Suprapubic skin (tissue), 4 donors: ENCODE measurements around the gene APMAP. TPM values are rescaled to one million over a fixed set of nuclear protein-coding genes. Genes with fewer than 3 reads are reported as not detected.
A peak's percentile ranks its signal among the peaks of the same experiment; 100 is the strongest.

Experiments
- DNase-seq, 2 donors: peaks; one replicate each; pipeline ENCODE4 v3.0.0-alpha.2; 2019; ENCODE audit warnings: low spot score in 2 of 2
- H3K27ac ChIP-seq: fragments of 200-600 bp; sonication (generic); one replicate; pipeline ENCODE4 v1.5.1; 2019
- H3K27me3 ChIP-seq: fragments of 200-600 bp; sonication (generic); one replicate; pipeline ENCODE4 v1.5.1; 2019
- H3K36me3 ChIP-seq: fragments of 200-600 bp; sonication (generic); one replicate; pipeline ENCODE4 v1.5.1; 2019
- H3K4me1 ChIP-seq: fragments of 200-600 bp; sonication (generic); one replicate; pipeline ENCODE4 v1.5.1; 2019
- H3K4me3 ChIP-seq: fragments of 200-600 bp; sonication (generic); one replicate; pipeline ENCODE4 v1.5.1; 2019; ENCODE audit warnings: mild to moderate bottlenecking
- H3K9me3 ChIP-seq: fragments of 200-600 bp; sonication (generic); one replicate; pipeline ENCODE4 v1.5.1; 2019
- EP300 ChIP-seq: sonication (generic); formaldehyde crosslinking; IDR thresholded peaks from one replicate; pipeline ENCODE4 v1.6.1; 2017; ENCODE audit warnings: antibody characterized with exemption
- POLR2A ChIP-seq, 2 donors: fragments of 450-650 bp; IDR thresholded peaks; one replicate each; pipeline ENCODE4 v1.6.1; 2017; ENCODE audit warnings: antibody characterized with exemption in 2 of 2, mild to moderate bottlenecking in 2 of 2, moderate library complexity in 2 of 2
- POLR2AphosphoS5 ChIP-seq, 3 donors: sonication (generic); formaldehyde crosslinking; IDR thresholded peaks; one replicate each; pipeline ENCODE4 v1.6.1; 2017; ENCODE audit warnings: antibody characterized with exemption in 3 of 3
- WGBS: methylation state at CpG from one replicate; pipeline ENCODE4 v1.1.5; 2018; 5-methylcytosine and 5-hydroxymethylcytosine counted together
- total RNA-seq, 4 donors: library from RNA; depleted of rRNA; stranded (reverse); fragments of >200 nt; gene quantifications; one replicate each; pipeline ENCODE4 v1.1.0, GENCODE V29; 2016
- TF ChIP-seq, protein P1 (sequence below), 2 donors: fragments of 200-600 bp in 1 of 2; fragments of 450-650 bp in 1 of 2; sonication (generic) in 1 of 2; IDR thresholded peaks; one replicate each; pipeline ENCODE4 v1.5.1; 2016 to 2019; ENCODE audit warnings: antibody characterized with exemption in 2 of 2, mild to moderate bottlenecking in 1 of 2, moderate library complexity in 1 of 2

Gene APMAP
- total RNA-seq, 4 donors from 2014 or later = 61.8 to 89.3 (median 69.9) TPM

- Histone ChIP-seq H3K36me3 (no peaks in the 10 kb centered on the region), H3K4me1 (peaks cover 22% of the 10 kb centered on the region), H3K4me3 (no peak overlapping the region), H3K27me3 (no peaks in the 10 kb centered on the region), H3K27ac (no peak overlapping the region), H3K9me3 (no peaks in the 10 kb centered on the region)
- TF ChIP-seq POLR2A (IDR thresholded peaks at IDR 0.05) (no peak), EP300 (no peak), POLR2AphosphoS5 (IDR thresholded peaks at IDR 0.05) (no peak)
- TF ChIP-seq, protein P1, sequence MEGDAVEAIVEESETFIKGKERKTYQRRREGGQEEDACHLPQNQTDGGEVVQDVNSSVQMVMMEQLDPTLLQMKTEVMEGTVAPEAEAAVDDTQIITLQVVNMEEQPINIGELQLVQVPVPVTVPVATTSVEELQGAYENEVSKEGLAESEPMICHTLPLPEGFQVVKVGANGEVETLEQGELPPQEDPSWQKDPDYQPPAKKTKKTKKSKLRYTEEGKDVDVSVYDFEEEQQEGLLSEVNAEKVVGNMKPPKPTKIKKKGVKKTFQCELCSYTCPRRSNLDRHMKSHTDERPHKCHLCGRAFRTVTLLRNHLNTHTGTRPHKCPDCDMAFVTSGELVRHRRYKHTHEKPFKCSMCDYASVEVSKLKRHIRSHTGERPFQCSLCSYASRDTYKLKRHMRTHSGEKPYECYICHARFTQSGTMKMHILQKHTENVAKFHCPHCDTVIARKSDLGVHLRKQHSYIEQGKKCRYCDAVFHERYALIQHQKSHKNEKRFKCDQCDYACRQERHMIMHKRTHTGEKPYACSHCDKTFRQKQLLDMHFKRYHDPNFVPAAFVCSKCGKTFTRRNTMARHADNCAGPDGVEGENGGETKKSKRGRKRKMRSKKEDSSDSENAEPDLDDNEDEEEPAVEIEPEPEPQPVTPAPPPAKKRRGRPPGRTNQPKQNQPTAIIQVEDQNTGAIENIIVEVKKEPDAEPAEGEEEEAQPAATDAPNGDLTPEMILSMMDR (IDR thresholded peaks at IDR 0.05) = no peak
- 94% methylated on average over 7 of the region's 7 CpGs for WGBS
- DNase-seq = peak in 1 of 2 donors; percentile 35
Measured at GRCh38 chr20:24987873-24988835, 4.4 kb downstream of the APMAP start.

GRCh38 chr20:24987244-24987643 lies 5.3 kb downstream of the APMAP start:
- WGBS = 98% methylated on average over 2 of the region's 2 CpGs
- Histone ChIP-seq H3K27me3 (no peaks in the 10 kb centered on the region), H3K36me3 (peaks cover 5% of the 10 kb centered on the region), H3K4me1 (peaks cover 19% of the 10 kb centered on the region), H3K27ac (no peak overlapping the region), H3K4me3 (no peak overlapping the region), H3K9me3 (no peaks in the 10 kb centered on the region)
- no peak for DNase-seq
- TF ChIP-seq, protein P1 (IDR thresholded peaks at IDR 0.05) = no peak
- TF ChIP-seq EP300 (no peak), POLR2A (IDR thresholded peaks at IDR 0.05) (no peak), POLR2AphosphoS5 (IDR thresholded peaks at IDR 0.05) (no peak)

DNA sequence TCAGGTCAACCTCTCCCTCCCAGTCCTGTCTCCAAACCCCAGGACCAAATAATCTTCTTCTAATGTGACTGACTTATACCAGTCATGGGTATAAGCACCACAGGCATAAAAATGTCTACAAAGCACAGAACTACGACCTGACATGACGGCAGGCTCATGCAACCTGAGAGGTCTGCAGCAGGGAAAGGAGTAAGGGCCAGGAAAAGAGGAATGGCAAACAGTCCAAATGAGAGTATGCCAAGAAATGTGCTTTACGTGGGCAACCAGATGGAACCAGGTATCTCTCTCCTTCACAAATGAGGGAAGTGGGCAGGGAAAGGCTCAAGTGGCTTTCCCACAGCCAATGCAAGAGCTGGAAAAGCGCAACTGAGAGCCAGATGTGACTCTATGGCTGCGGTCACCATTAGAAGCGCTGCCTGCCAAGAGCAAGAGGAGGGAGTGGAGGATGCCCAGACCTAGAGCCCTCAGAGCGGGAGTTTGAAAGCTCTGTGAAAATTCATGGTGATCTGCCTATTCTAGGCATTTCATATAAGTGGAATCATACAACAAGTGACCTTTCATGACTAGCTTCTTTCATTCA lies 6.0 kb downstream of the APMAP start:
- DNase-seq = peak in 1 of 2 donors; percentile 26
- Histone ChIP-seq H3K4me3 (no peak overlapping the region), H3K27ac (no peak overlapping the region), H3K9me3 (no peaks in the 10 kb centered on the region), H3K4me1 (peaks cover 13% of the 10 kb centered on the region), H3K36me3 (peaks cover 6% of the 10 kb centered on the region), H3K27me3 (no peaks in the 10 kb centered on the region)
- TF ChIP-seq POLR2A (IDR thresholded peaks at IDR 0.05) = no peak
- TF ChIP-seq EP300 = no peak
- TF ChIP-seq, protein P1 (IDR thresholded peaks at IDR 0.05) = no peak
- TF ChIP-seq POLR2AphosphoS5 (IDR thresholded peaks at IDR 0.05) = no peak
- 82% methylated on average over 7 of the region's 7 CpGs for WGBS

- 61% methylated on average over 6 of the region's 6 CpGs for WGBS
- TF ChIP-seq POLR2AphosphoS5 (IDR thresholded peaks at IDR 0.05) (no peak), POLR2A (IDR thresholded peaks at IDR 0.05) (no peak), EP300 (no peak)
- TF ChIP-seq, protein P1 (IDR thresholded peaks at IDR 0.05) = no peak
- peak in 1 of 2 donors; percentile 37 for DNase-seq
- H3K4me3 ChIP-seq = no peak overlapping the region
- no peaks in the 10 kb centered on the region for H3K9me3 ChIP-seq
- no peaks in the 10 kb centered on the region for H3K27me3 ChIP-seq
- H3K36me3 ChIP-seq = peaks cover 8% of the 10 kb centered on the region
- H3K27ac ChIP-seq = no peak overlapping the region
- peaks cover 6% of the 10 kb centered on the region for H3K4me1 ChIP-seq
Measured at GRCh38 chr20:24985802-24986201, 6.7 kb downstream of the APMAP start.
